ENCODE measurements around the gene FGR.

FGR gene

DNA sequence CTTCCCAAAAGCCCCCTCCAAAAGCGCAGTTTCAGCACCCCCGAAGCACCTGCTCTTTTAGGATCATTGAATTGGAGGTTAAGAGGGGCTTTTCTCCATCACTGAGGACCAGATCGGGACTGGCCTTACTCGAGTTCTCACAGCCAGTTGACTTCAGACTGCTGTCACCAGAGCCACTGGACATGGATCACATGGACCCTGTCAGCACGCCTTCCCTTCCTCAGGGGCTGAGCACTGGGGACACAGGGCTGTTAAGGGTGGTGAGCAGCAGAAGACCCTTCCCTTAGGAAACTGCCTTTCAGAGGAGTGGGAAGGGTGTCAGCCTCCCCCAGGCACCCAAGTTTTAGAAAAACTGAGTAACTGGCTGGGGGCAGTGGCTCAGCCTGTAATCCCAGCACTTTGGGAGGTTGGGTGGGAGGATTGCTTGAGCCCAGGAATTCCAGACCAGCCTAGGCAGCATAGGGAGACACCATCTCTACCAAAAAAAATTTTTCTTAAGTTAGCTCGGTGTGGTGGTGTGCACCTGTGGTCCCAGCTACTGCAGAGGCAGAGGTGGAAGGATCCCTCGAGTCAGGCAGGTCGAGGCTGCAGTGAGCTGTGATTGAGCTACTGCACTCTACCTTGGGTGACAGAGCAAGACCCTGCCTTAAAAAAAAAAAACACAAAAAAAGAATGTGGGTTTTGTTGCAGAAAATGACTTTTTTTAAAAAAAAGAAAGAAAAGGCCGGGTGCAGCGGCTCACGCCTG, 584 bp upstream of the FGR start:
- H3K4me3 ChIP-seq (ENCODE audit: control insufficient read depth, low read depth, low read length) = no peak overlapping the region
- TF ChIP-seq, protein P1, sequence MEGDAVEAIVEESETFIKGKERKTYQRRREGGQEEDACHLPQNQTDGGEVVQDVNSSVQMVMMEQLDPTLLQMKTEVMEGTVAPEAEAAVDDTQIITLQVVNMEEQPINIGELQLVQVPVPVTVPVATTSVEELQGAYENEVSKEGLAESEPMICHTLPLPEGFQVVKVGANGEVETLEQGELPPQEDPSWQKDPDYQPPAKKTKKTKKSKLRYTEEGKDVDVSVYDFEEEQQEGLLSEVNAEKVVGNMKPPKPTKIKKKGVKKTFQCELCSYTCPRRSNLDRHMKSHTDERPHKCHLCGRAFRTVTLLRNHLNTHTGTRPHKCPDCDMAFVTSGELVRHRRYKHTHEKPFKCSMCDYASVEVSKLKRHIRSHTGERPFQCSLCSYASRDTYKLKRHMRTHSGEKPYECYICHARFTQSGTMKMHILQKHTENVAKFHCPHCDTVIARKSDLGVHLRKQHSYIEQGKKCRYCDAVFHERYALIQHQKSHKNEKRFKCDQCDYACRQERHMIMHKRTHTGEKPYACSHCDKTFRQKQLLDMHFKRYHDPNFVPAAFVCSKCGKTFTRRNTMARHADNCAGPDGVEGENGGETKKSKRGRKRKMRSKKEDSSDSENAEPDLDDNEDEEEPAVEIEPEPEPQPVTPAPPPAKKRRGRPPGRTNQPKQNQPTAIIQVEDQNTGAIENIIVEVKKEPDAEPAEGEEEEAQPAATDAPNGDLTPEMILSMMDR (conservative IDR thresholded peaks at IDR 0.05; ENCODE audit: control insufficient read depth, insufficient read depth, low read depth, low read length) = no peak
- no peak for DNase-seq (ENCODE audit: low read depth)

DNA sequence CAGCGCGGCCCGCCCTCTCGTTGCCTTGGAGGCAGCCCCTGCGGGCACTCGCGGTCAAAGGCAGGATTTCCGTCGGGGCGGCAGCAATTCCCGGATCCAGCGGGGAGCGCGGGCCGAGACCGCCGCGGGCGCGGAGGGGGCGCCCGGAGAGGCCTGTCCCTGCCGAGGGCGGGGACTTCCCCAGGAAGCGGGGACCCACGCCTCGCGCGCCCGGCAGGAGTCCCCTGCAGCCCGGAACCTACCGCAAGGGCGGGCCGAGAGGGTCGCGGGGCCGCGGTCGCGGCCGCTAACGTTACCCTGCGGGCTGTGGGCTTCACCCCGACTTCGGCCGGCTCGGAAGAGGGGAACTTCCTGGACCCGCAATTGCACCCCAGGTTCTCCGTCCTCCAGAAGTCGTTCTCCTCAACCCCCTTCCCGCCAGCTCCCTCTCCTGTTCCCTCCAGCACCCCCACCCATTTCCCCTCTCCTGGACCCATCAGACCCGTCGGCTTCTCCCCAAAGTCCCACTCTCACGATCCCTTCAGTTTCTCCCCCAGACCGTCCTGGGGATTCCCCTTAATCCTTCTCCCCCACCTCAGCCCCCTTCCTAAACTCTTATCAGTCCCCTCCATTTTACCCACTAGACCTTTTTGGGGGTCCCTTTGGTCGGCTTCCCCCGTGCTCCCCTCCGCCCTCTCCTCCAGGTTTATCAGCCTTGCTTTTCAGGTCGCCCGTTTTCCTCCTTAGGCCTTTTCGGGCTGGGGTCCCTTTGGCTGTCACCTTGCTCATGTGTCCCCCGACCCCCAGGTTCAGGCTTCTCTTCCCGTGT, 604 bp downstream of the FGR start:
- no peak for DNase-seq (ENCODE audit: low read depth)
- peak overlapping the region; percentile 30 for H3K4me3 ChIP-seq (ENCODE audit: control insufficient read depth, low read depth, low read length)
- TF ChIP-seq, protein P1 (conservative IDR thresholded peaks at IDR 0.05; ENCODE audit: control insufficient read depth, insufficient read depth, low read depth, low read length) = no peak

DNA sequence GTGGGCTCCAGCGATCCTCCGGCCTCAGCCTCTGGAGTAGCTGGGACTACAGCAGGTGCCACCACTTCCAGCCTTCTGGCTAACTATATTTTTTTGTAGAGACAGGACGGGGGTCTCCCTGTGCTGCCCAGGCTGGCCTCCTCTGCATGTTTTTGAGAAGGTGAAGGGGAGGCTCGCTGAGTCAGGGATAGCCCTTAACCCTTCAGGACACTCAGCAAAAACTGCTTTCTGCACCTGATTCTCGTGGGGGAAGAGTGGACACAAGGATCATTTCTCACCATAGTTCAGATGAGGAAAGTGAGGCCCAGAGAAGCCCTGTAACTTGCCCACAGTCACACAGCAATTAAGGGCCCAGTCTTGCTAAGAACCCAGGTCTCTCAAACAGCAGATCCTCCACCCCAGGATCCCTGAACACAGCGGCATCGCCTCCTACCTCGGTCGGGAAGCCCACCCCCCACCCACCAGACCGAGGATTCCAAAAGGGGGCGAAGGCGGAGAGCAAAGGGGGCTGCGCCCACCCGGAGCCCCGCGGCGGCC, 1.3 kb downstream of the FGR start:
- H3K4me3 ChIP-seq (ENCODE audit: control insufficient read depth, low read depth, low read length) = no peak overlapping the region
- DNase-seq (ENCODE audit: low read depth) = no peak
- TF ChIP-seq, protein P1 (conservative IDR thresholded peaks at IDR 0.05; ENCODE audit: control insufficient read depth, insufficient read depth, low read depth, low read length) = no peak

DNA sequence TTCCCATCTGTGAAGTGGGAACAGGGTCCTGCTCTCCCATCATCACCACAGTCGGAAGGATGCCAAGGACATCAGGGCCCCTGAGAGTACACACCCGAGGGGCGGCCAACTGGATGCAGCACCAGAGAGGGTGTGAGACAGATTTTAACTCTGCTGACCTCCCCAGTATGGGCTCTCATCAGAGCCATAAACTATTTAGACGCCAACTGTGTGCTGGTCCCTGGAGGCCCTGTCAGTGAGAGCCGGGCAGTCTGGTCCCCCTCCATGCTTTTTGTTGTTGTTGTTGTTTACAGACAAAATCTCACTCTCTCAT, 1.7 kb downstream of the FGR start:
- no peak overlapping the region for H3K4me3 ChIP-seq (ENCODE audit: control insufficient read depth, low read depth, low read length)

DNA sequence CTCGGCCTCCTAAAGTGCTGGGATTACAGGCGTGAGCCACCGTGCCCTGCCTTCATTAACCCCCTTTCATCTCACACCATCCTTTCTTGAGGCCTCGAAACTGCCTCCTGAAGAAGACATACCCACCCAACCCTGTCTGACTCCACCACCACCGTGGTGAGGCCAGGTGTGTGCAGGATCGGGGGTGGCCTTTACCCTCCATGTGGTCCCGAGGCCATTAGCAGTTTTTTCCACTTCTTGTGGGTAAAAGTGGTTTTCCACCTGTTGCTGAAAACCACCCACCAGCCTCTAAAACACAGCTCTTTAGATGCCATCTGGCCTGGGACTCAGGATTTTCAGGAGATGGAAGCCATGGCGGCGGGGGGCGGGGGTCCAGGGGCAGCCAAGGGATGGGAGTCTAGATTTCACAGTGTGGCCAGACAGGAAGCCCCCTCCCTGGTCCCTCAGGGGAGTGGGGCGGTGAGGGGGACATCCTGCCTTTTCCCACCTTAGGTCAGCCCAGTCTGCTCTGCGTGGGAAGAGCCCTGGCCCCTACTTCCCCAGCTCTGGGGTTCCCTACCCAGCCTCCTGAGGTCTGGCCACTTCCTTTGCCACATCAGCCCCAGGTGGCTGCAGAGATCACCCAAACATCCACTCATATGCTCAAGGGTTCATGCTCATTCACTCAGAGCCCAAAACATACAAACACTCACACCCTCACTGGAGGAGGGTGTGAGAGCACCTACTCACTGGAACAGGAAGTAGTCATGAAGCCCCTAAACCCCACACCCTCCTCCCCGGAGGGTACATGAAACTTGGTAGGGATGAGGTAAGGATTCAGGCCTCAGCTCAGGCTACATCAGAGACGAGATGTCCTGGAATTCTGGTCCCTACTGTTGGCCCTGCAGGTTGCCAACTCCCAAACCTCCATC, 2.3 kb downstream of the FGR start:
- DNase-seq (ENCODE audit: low read depth) = no peak
- TF ChIP-seq, protein P1 (conservative IDR thresholded peaks at IDR 0.05; ENCODE audit: control insufficient read depth, insufficient read depth, low read depth, low read length) = no peak
- no peak overlapping the region for H3K4me3 ChIP-seq (ENCODE audit: control insufficient read depth, low read depth, low read length)

More for the DNA sequence above, 1.7 kb downstream of the FGR start:
- DNase-seq (ENCODE audit: low read depth) = no peak
- TF ChIP-seq, protein P1 (conservative IDR thresholded peaks at IDR 0.05; ENCODE audit: control insufficient read depth, insufficient read depth, low read depth, low read length) = no peak

DNA sequence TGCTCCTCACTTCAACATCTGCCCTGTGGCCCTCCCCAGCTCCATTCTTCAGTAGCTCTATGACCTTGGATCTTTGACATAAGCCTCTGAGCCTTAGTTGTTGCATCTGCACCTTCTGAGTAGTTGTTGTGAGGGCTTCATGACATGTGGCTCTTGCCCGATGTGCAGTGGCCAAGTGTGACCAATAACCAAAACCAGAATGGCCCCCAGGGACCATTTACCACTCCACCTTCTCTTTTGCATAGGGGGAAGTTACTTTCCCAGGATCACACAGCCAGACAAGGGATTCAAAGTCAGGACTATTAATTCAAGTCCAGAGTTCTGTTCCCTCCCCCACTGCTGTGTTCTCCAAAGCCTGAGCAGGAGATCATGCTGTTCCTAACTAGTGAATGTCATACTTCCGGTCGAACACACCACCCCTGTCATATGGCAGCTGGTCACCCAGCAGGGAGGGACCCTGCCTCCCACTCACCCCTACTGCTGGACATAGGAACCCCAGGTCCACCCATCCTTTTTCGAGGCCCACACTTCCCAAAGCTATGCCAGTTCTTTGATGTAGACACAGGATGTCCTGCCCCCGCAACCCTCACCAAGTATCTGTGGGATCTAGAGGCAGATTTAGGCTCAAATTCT, 4.0 kb downstream of the FGR start:
- TF ChIP-seq, protein P1 (conservative IDR thresholded peaks at IDR 0.05; ENCODE audit: control insufficient read depth, insufficient read depth, low read depth, low read length) = no peak
- H3K4me3 ChIP-seq (ENCODE audit: control insufficient read depth, low read depth, low read length) = no peak overlapping the region
- no peak for DNase-seq (ENCODE audit: low read depth)

Data from fibroblast of mammary gland (primary cell).